NAMALWA (cell line): Measurements from ENCODE around the gene LRRN3.

ENCODE experiments used
- DNase-seq: peaks from one replicate; pipeline ENCODE4 v3.0.0-alpha.2; 2015; ENCODE audit warnings: low spot score

LRRN3 gene

GRCh38 chr7:111172564-111173257, 81.8 kb downstream of the LRRN3 start:
- DNase-seq: no peak

- DNase-seq: no peak
Measured at GRCh38 chr7:111173528-111173927, 82.6 kb downstream of the LRRN3 start.

DNA sequence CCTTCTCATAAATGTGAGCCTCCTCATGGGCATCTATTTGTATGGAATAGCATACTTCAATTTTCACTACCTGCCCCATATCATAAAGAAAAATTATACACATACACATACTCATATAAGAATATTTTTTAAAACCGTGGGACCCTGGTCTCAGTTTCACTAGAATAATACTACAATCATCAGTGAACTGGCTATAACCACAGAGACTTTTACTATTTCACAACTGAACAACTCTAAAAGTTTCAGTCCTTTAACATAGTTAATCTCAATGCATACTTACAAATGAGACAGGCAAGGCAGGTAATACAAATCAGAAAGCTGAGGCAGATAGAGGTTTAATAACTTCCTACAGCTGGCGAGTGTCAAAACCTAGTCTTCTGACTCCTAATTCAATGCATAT, 83.1 kb downstream of the LRRN3 start:
- no peak for DNase-seq

- DNase-seq: no peak
Measured at GRCh38 chr7:111174510-111174909, 83.6 kb downstream of the LRRN3 start.
